K562 (cell line): ENCODE results near the gene ACKR2. TPM values are rescaled to one million over a fixed set of nuclear protein-coding genes. Genes with fewer than 3 reads are reported as not detected.

Experiments
- ARID3B ChIP-seq: fragments of 250-450 bp; sonication (Bioruptor Pico); IDR thresholded peaks from 2 replicates; pipeline ENCODE4 v1.4.0; 2020; ENCODE audit warnings: borderline replicate concordance
- CHD2 ChIP-seq: IDR thresholded peaks from 2 replicates; pipeline ENCODE4 v1.6.1; 2011; ENCODE audit warnings: low read depth, low read length
- EGR1 ChIP-seq: fragments of 450-650 bp; conservative IDR thresholded peaks from 2 replicates; pipeline ENCODE4 v1.6.1; 2017; ENCODE audit warnings: mild to moderate bottlenecking
- ERF ChIP-seq: fragments of 450-650 bp; formaldehyde crosslinking; IDR thresholded peaks from 2 replicates; pipeline ENCODE4 v1.4.0; 2020; ENCODE audit warnings: mild to moderate bottlenecking, mixed read lengths
- HNRNPK ChIP-seq: fragments of 200-400 bp; formaldehyde crosslinking; IDR thresholded peaks from one replicate; pipeline ENCODE4 v1.6.1; 2018; ENCODE audit warnings: mild to moderate bottlenecking, low read depth, low read length; ENCODE audit not compliant: poor library complexity, severe bottlenecking
- JUN ChIP-seq, 2 experiments: sonication (generic) in 1 of 2; formaldehyde crosslinking in 1 of 2; IDR thresholded peaks; 2 replicates each; pipeline versions ENCODE4 v1.6.1 to v1.8.0; 2012 to 2022; ENCODE audit warnings: borderline replicate concordance in 2 of 2, mild to moderate bottlenecking in 2 of 2, improper control_type of control experiment in 1 of 2, low read depth in 1 of 2, low read length in 1 of 2, missing genetic modification reagents in 1 of 2
- JUND ChIP-seq, 2 experiments: IDR thresholded peaks; 2 replicates in 1 of 2; 3 replicates in 1 of 2; pipeline ENCODE4 v1.6.1; 2011; ENCODE audit warnings: borderline replicate concordance in 2 of 2, low read depth in 2 of 2, low read length in 2 of 2, improper control_type of control experiment in 1 of 2, missing biosample characterization in 1 of 2, missing genetic modification characterization in 1 of 2, missing genetic modification reagents in 1 of 2
- MBD1 ChIP-seq: fragments of 250-450 bp; sonication (Bioruptor Pico); IDR thresholded peaks from 2 replicates; pipeline ENCODE4 v1.8.0; 2022; ENCODE audit warnings: inconsistent platforms
- NEUROD1 ChIP-seq: fragments of 150-350 bp; IDR thresholded peaks from 2 replicates; pipeline ENCODE4 v1.6.1; 2014; ENCODE audit warnings: borderline replicate concordance, low read length, low read depth; ENCODE audit not compliant: partially characterized antibody
- NR2F6 ChIP-seq: fragments of 450-650 bp; formaldehyde crosslinking; IDR thresholded peaks from 2 replicates; pipeline ENCODE4 v1.4.0; 2020; ENCODE audit warnings: mild to moderate bottlenecking
- POLR2H ChIP-seq: IDR thresholded peaks from 2 replicates; pipeline ENCODE4 v1.6.1; 2016; ENCODE audit warnings: missing genetic modification characterization, low read depth, mild to moderate bottlenecking, control low read depth, missing compliant biosample characterization, moderate library complexity
- PRMT5 ChIP-seq: sonication (generic); formaldehyde crosslinking; IDR thresholded peaks from 2 replicates; pipeline ENCODE4 v1.5.0; 2020; ENCODE audit warnings: missing genetic modification reagents
- RAD21 ChIP-seq, 2 experiments: fragments of 250-450 bp in 1 of 2; fragments of 450-650 bp in 1 of 2; sonication (Bioruptor Pico) in 1 of 2; formaldehyde crosslinking in 1 of 2; IDR thresholded peaks in 1 of 2; conservative IDR thresholded peaks in 1 of 2; 2 replicates each; pipeline versions ENCODE4 v1.4.0 to v1.8.0; 2020 to 2022; ENCODE audit warnings: mild to moderate bottlenecking in 2 of 2, moderate library complexity in 1 of 2
- RBM25 ChIP-seq: fragments of 200-400 bp; formaldehyde crosslinking; IDR thresholded peaks from 2 replicates; pipeline ENCODE4 v1.6.1; 2018; ENCODE audit warnings: low read length, low read depth, moderate library complexity; ENCODE audit not compliant: severe bottlenecking
- USF1 ChIP-seq: sonication (generic); formaldehyde crosslinking; IDR thresholded peaks from 2 replicates; pipeline ENCODE4 v1.9.0; 2022; ENCODE audit warnings: mild to moderate bottlenecking, missing genetic modification reagents
- ZBTB7A ChIP-seq: IDR thresholded peaks from 2 replicates; pipeline ENCODE4 v1.6.1; 2011; ENCODE audit warnings: low read depth, mild to moderate bottlenecking, low read length, moderate library complexity, borderline replicate concordance; ENCODE audit not compliant: control insufficient read depth
- ZC3H4 ChIP-seq: sonication (generic); formaldehyde crosslinking; IDR thresholded peaks from 2 replicates; pipeline ENCODE4 v1.9.0; 2021; ENCODE audit warnings: missing genetic modification reagents, borderline replicate concordance
- ZKSCAN8 ChIP-seq: fragments of 200-800 bp; sonication (Bioruptor generic); IDR thresholded peaks from 2 replicates; pipeline ENCODE4 v1.6.1; 2016; ENCODE audit warnings: missing genetic modification characterization, missing compliant biosample characterization
- ZNF133 ChIP-seq: fragments of 250-450 bp; sonication (Bioruptor Pico); IDR thresholded peaks from 2 replicates; pipeline ENCODE4 v1.4.0; 2020; ENCODE audit warnings: mild to moderate bottlenecking
- ZNF431 ChIP-seq: sonication (generic); formaldehyde crosslinking; IDR thresholded peaks from 2 replicates; pipeline ENCODE4 v1.8.0; 2022; ENCODE audit warnings: mild to moderate bottlenecking, missing genetic modification reagents
- ZNF507 ChIP-seq: conservative IDR thresholded peaks from 2 replicates; pipeline ENCODE4 v1.6.1; 2017; ENCODE audit warnings: missing genetic modification characterization, missing compliant biosample characterization
- ZNF780A ChIP-seq: fragments of 250-450 bp; sonication (Bioruptor Pico); IDR thresholded peaks from 2 replicates; pipeline ENCODE4 v1.5.0; 2021; ENCODE audit warnings: mild to moderate bottlenecking
- ZNF785 ChIP-seq: fragments of 250-450 bp; sonication (Bioruptor Pico); IDR thresholded peaks from 2 replicates; pipeline ENCODE4 v1.4.0; 2020; ENCODE audit warnings: mild to moderate bottlenecking
- ZSCAN29 ChIP-seq: fragments of 450-650 bp; IDR thresholded peaks from 2 replicates; pipeline ENCODE4 v1.6.1; 2017
- polyA plus RNA-seq, 8 experiments: library from polyadenylated mRNA; depleted of rRNA in 4 of 8; stranded (reverse) in 5 of 8; unstranded in 3 of 8; fragments of >200 nt; fragmentation: Nextera tagmentation in 2 of 8; fragmentation: Illumina TruSeq in 1 of 8; extraction: Ambion mirVana in 2 of 8; extraction: Trizol in 1 of 8; gene quantifications; 2 replicates each; pipeline versions ENCODE4 v1.2.1 to v1.2.3, GENCODE V29; 2011 to 2014; ENCODE audit warnings: inconsistent platforms in 1 of 8, missing spikeins in 1 of 8
- total RNA-seq, 7 experiments: library from RNA; depleted of rRNA in 6 of 7; stranded (reverse); fragments of >200 nt in 6 of 7; fragmentation: Illumina TruSeq in 2 of 7; extraction: Trizol in 2 of 7; gene quantifications; 2 replicates each; pipeline versions ENCODE4 v1.2.1 to v1.2.3, GENCODE V29; 2011 to 2021; ENCODE audit warnings: low replicate concordance in 1 of 7

Gene ACKR2
- total and polyA plus RNA-seq, 9 of the 15 experiments (the other 6 are each of a cell fraction or from before 2014, with no cell fraction given): 0.03 to 0.69 (median 0.25) TPM; not detected in 1

GRCh38 chr3:42803414-42804105, 5.7 kb upstream of the ACKR2 start (continued):
- TF ChIP-seq ARID3B (no peak), CHD2 (no peak), NEUROD1 (peak; percentile 33), RBM25 (no peak), ZNF780A (no peak), JUND (IDR thresholded peaks at IDR 0.05; ENCODE audit: borderline replicate concordance, low read depth, low read length) (no peak), JUND (tag; IDR thresholded peaks at IDR 0.05; ENCODE audit: borderline replicate concordance, low read depth, low read length) (peak; percentile 20; the same call in 2 of the 3 replicates), EGR1 (no peak), ZNF431 (CRISPR knock-in tag) (0 out of 2 replicates have a peak, but pooled peaks have one; percentile 48), MBD1 (no peak), RAD21 (CRISPR knock-in tag; conservative IDR thresholded peaks at IDR 0.05 in 1 of 2, IDR thresholded peaks at IDR 0.05 in 1 of 2) (no peak), POLR2H (tag) (no peak), HNRNPK (no peak), ZKSCAN8 (peak; percentile 52; the same call in 1 of the 2 replicates), JUN (IDR thresholded peaks at IDR 0.05; ENCODE audit: borderline replicate concordance, low read depth, low read length) (no peak), JUN (CRISPR knock-in tag; IDR thresholded peaks at IDR 0.05; ENCODE audit: borderline replicate concordance) (no peak), ZNF785 (CRISPR knock-in tag) (no peak), ZNF133 (CRISPR knock-in tag) (0 out of 2 replicates have a peak, but pooled peaks have one; percentile 45), NR2F6 (CRISPR knock-in tag) (peak; percentile 75; the same call in 1 of the 2 replicates), PRMT5 (CRISPR knock-in tag) (no peak), ZNF507 (tag) (no peak), ZC3H4 (CRISPR knock-in tag) (no peak), ERF (no peak), ZBTB7A (peak; percentile 24; the same call in 1 of the 2 replicates), ZSCAN29 (no peak), USF1 (CRISPR knock-in tag) (no peak)
